Muscle layer of duodenum (tissue), 2 donors: Measurements from ENCODE around the gene SAMD13.

Source experiments
- H3K27ac ChIP-seq: one replicate; pipeline ENCODE4 v1.7.0; 2013; ENCODE audit warnings: mild to moderate bottlenecking, low read length
- H3K27me3 ChIP-seq: one replicate; pipeline ENCODE4 v1.7.0; 2013; ENCODE audit warnings: low read depth, mild to moderate bottlenecking, control low read depth, low read length
- H3K36me3 ChIP-seq, 2 donors: one replicate each; pipeline ENCODE4 v1.7.0; 2013; ENCODE audit warnings: low read length in 2 of 2, control low read depth in 1 of 2, mild to moderate bottlenecking in 1 of 2; ENCODE audit not compliant: insufficient read depth in 2 of 2, control insufficient read depth in 1 of 2
- H3K4me1 ChIP-seq, 2 donors: one replicate each; pipeline ENCODE4 v1.7.0; 2013; ENCODE audit warnings: low read length in 2 of 2, mild to moderate bottlenecking in 2 of 2, control low read depth in 1 of 2, moderate library complexity in 1 of 2; ENCODE audit not compliant: insufficient read depth in 2 of 2, control insufficient read depth in 1 of 2
- H3K4me3 ChIP-seq, 2 donors: one replicate each; pipeline ENCODE4 v1.7.0; 2013; ENCODE audit warnings: low read length in 2 of 2, low read depth in 1 of 2, mild to moderate bottlenecking in 1 of 2
- H3K9me3 ChIP-seq, 2 donors: one replicate each; pipeline ENCODE4 v1.7.0; 2013; ENCODE audit warnings: low read length in 2 of 2, control low read depth in 1 of 2, mild to moderate bottlenecking in 1 of 2; ENCODE audit not compliant: control insufficient read depth in 1 of 2
- donor health status: healthy.

SAMD13 gene

DNA sequence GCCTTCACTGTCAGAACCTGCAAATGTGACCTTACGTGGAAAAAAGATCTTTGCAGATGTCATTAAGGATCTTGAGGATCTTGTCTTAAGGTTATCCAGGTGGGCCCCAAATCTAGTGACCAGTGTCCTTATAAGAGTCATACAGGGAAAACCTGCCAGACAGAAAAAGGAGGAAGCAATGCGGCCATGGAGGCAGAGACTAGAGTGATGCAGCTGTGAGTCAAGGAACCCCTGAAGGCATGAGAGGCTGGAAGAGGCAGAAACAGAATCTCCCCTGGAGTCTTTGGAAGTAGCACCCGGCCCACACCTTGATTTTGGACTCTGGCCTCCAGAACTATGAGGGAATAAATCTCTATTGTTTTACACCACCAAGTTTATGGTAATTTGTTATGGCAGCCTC, 60.3 kb downstream of the SAMD13 start:
- Histone ChIP-seq H3K27ac (no peak overlapping the region), H3K36me3 (no peaks in the 10 kb centered on the region), H3K27me3 (no peaks in the 10 kb centered on the region), H3K9me3 (no peaks in the 10 kb centered on the region), H3K4me3 (no peak overlapping the region), H3K4me1 (no peaks in the 10 kb centered on the region)

DNA sequence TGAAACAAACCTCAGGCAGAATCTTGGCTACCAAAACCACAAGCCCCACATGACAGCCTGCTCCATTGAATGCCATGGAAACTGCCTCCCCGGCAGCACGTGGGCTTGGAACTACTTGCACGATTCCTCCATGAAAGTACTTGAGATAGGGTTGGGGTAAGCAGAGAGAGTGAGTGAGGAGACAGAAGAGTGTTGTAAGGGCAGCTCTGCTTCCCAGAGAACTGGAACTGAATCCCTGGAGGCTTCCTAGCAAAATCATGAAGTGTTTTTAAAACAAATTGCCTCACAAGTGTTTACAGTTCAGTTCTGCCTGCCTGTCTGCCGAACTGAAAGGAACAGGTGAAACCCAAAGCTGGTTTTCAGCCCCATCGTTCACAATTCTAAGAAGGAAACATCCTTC, 61.5 kb downstream of the SAMD13 start:
- H3K4me3 ChIP-seq, result no peak overlapping the region
- H3K4me1 ChIP-seq, result no peaks in the 10 kb centered on the region
- no peaks in the 10 kb centered on the region for H3K9me3 ChIP-seq
- H3K36me3 ChIP-seq, result no peaks in the 10 kb centered on the region
- no peaks in the 10 kb centered on the region for H3K27me3 ChIP-seq
- H3K27ac ChIP-seq, result no peak overlapping the region

DNA sequence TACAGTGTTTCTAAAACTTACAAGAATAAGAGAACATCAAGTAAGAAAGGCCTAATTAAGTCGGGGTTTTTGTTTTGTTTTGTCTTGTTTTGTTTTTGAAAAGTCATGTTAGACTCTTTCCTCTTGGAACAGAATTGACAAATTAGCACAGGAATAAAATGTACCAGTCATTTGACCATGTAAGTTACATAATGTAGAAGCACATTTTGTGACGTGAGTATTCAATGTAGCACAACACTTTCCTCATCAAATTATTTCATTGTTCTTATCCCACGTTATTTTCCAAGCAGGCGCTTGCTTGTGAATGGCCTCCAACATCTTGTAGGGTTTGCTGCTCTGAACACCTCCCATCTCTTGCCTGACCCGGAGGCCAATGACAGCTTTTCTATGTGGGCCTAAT, 62.1 kb downstream of the SAMD13 start:
- no peaks in the 10 kb centered on the region for H3K27me3 ChIP-seq
- H3K27ac ChIP-seq, result no peak overlapping the region
- no peaks in the 10 kb centered on the region for H3K36me3 ChIP-seq
- H3K4me3 ChIP-seq, result no peak overlapping the region
- no peaks in the 10 kb centered on the region for H3K9me3 ChIP-seq
- no peaks in the 10 kb centered on the region for H3K4me1 ChIP-seq

DNA sequence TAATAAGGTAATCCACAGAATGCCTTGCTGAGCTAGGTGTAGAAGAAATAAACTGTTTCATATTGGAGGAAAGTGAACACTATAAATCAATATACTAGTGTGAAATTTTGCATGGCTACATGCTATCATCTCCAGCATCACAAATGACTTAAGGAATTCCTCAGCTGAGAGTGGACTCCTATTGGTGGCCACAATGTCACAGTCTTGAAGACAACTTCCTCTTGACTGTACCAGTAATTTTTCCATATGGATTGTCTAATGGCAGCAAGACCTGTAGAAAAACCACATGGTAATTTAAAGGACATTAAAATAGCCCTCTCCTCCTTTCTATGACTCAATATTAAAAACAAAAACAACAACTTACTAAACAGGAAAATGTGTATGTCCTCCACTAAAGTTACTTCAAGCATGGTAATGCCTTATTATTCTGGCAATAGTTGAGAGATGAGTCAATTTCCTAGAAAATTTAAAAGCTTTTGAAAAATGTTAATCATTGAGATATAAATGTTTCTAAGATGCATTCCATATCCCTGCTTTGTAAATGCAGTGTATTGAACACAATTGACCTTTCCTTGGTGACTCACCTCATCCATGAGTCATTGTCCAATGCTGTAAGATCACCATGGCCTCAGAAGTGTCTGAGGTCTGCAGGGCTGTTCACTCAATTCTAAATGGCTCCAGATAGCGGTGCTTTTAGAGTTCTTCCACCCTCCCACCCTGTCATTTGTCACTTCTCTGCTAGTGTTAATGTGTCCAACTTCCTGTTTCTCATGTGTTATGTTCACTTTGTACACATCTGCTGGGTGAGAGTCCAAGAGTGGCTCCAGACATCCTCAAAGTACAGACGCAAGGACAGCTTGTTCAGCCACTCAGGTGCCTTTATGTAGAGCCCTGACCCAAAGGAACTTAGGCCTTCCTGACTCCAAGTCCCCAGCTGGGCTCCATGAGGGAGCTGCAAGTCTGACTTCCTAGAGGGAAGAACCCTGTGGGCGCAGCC, 64.0 kb downstream of the SAMD13 start:
- no peaks in the 10 kb centered on the region for H3K9me3 ChIP-seq
- H3K4me1 ChIP-seq, result no peaks in the 10 kb centered on the region
- no peaks in the 10 kb centered on the region for H3K27me3 ChIP-seq
- no peak overlapping the region for H3K4me3 ChIP-seq
- no peaks in the 10 kb centered on the region for H3K36me3 ChIP-seq
- no peak overlapping the region for H3K27ac ChIP-seq

DNA sequence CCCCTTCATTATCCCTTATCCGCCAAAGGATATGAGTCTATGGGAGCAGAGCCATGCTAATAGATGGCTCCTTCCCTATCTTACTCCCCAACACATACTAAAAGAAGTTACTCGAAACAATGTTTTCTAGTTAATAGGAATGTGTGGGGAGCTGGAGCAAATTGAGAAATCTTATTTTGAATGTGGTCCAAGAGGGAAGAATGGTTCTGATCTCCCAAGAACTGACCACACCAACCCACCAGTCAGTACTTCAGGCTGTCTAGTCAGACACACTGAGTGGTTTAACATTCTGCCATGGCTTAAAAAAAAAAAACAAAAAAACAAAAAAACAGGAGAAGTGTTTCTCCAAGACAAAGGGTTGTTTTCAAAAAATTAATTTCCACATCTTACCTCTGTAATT, 65.3 kb downstream of the SAMD13 start:
- no peak overlapping the region for H3K27ac ChIP-seq

DNA sequence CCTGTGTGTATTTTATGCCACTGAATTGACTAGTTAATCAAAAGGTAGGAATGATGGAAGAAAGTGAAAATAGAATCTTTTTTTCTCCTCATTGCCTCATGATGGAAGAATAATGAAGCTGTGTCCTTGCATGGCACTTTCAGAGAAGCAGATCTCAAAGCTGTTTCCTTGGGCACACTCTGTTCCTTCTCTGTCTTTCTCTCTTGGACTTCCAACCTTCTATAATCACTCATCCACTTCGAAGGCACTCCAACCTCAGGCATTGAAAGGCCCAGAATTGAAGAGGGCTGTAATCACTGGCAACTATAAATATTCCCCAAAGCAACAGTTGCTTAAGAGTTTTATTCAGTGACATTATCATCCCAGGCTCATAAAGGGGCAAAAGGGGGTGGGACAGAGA, 65.7 kb downstream of the SAMD13 start:
- no peaks in the 10 kb centered on the region for H3K9me3 ChIP-seq
- no peak overlapping the region for H3K4me3 ChIP-seq

More for the DNA sequence above, 65.3 kb downstream of the SAMD13 start:
- Histone ChIP-seq H3K4me3 (no peak overlapping the region), H3K4me1 (no peaks in the 10 kb centered on the region), H3K36me3 (no peaks in the 10 kb centered on the region), H3K27me3 (no peaks in the 10 kb centered on the region), H3K9me3 (no peaks in the 10 kb centered on the region)

DNA sequence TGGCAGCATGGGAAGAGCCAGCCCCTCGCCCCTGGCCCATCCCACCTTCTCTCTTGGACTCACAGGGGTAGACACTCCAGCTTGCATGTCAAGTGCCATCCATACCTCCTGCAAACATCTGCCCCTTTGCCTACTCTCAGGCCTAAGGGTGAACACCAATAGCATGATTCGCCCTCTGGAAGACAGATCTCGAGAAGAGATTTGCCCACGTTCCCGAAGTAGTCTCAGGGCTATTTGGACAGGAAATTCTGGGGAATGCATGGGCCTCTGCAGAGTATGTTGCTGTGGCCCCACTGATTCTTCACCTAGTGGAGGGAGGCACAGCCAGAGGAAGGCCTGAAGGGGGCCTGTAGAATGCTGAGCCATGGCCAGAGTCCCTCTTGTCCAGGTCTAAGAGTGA, 66.9 kb downstream of the SAMD13 start:
- Histone ChIP-seq H3K4me1 (no peaks in the 10 kb centered on the region), H3K27me3 (no peaks in the 10 kb centered on the region), H3K4me3 (no peak overlapping the region), H3K36me3 (no peaks in the 10 kb centered on the region), H3K27ac (no peak overlapping the region), H3K9me3 (no peaks in the 10 kb centered on the region)

More for the DNA sequence above, 65.7 kb downstream of the SAMD13 start:
- no peaks in the 10 kb centered on the region for H3K4me1 ChIP-seq
- no peak overlapping the region for H3K27ac ChIP-seq
- no peaks in the 10 kb centered on the region for H3K36me3 ChIP-seq
- H3K27me3 ChIP-seq, result no peaks in the 10 kb centered on the region

DNA sequence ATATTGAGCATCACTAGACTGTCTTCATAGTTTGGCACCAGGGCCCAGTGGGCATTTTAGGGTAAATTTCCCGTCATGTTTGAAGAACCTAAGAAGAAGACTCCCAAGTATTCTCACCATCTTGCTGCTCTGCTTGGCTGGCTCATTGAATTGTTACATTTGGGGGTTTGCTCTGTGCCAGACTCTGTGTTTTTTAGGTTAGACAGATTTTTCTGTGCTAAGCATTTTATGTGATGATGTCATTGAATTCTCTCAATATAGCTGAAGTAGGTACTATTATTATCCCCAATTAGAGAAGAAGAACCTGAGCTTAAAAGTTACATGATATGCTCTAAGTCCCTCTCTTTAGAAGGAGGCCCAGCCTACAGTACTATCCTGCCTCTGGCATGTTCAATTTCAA, 68.8 kb downstream of the SAMD13 start:
- Histone ChIP-seq H3K27ac (no peak overlapping the region), H3K36me3 (no peaks in the 10 kb centered on the region), H3K27me3 (no peaks in the 10 kb centered on the region), H3K4me3 (no peak overlapping the region), H3K9me3 (no peaks in the 10 kb centered on the region), H3K4me1 (no peaks in the 10 kb centered on the region)

DNA sequence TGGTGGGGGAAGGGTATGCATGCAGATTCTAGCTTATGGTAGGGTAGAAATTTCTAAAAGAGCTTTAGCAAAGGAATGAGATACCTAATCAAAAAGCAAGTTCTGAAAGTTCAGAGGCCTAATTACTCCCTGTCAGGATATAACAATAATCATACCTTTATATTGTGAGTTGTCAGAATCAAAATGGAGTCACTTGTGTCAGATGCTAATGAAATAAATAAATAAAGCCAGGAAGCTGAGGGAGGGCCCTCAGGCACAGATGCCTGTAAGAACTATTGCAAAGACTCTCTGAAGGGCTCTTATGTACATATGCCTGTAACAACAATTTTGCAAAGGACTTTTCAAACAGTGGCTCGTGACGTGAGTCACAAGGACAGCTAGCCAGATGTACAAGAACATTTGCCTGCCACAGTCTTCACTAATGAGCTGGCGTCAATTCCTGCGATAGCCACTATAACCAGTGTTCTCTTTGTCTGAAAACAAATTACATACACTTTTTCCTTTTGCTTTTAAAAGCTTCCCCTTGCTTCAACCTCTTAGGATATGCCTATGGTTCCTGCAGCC, 69.4 kb downstream of the SAMD13 start:
- H3K4me3 ChIP-seq, result no peak overlapping the region
- H3K4me1 ChIP-seq, result no peaks in the 10 kb centered on the region
- no peaks in the 10 kb centered on the region for H3K27me3 ChIP-seq
- H3K9me3 ChIP-seq, result no peaks in the 10 kb centered on the region
- no peaks in the 10 kb centered on the region for H3K36me3 ChIP-seq
- H3K27ac ChIP-seq, result no peak overlapping the region

DNA sequence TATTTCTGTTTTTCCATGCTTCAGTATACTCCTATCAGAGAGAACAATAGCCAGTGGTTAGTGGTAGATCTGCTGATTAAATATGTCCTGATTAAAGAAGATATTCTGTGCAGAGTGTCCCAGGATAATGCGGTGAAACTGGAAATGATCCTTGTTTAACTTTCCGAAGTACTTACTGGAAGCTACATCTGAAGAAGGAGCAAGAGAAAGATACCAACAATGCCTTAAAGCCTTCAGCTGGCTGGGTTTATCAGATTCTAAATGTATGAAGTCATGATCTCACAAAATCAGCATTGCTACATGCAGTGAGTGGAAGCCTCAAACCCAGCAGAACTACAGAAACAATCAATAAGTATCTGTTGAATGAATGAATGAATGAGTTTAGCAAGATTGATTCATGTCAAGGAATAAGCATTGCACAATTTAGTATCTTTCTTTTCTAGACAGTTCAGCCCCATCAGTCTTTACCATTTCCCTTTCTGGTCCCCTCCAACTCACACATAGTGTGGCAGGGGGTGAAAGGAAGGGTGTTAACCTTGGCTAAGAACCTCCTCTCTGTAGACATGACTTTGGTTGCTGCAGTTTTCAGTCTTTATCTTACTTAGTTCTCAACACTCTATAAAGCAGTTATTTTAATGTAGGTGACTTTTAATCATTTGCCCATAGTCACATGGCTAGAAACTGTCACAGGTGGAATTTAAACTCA, 72.1 kb downstream of the SAMD13 start:
- H3K4me3 ChIP-seq, result no peak overlapping the region
- no peak overlapping the region for H3K27ac ChIP-seq
- no peaks in the 10 kb centered on the region for H3K36me3 ChIP-seq
- no peaks in the 10 kb centered on the region for H3K9me3 ChIP-seq
- H3K27me3 ChIP-seq, result no peaks in the 10 kb centered on the region
- no peaks in the 10 kb centered on the region for H3K4me1 ChIP-seq

DNA sequence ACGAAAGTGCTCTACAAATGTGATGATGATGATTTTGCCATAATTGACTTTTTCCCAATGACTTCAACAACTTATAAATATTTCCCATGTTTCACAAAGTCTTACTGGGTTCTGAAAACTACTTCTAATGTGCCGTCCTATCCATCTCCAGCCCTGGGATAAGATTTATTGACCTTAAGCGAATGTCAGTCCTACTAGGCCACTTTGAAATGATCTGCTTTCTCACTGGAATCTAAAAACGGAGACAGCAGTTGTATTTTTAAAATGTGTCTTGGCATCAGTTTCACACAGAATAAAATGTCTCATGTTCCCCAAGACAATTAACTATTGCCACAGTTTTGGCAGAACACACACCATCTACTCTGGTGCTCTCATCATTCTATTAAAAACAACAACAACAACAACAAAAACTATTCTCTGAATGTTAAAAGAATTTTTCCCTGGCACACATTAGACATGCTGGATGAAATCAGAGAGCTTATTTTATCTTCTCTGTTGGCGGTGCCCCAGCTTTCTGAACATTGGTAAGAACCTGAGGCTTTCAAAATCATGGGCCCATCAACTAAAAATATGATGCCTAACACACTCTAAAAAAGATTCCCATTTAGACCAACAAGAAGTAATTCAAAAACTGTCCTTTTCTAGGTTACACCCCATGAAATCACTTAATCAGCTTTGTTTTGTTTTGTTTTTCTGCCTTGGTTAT, 73.6 kb downstream of the SAMD13 start:
- no peaks in the 10 kb centered on the region for H3K36me3 ChIP-seq
- no peak overlapping the region for H3K4me3 ChIP-seq
- no peaks in the 10 kb centered on the region for H3K9me3 ChIP-seq
- H3K4me1 ChIP-seq, result no peaks in the 10 kb centered on the region
- no peak overlapping the region for H3K27ac ChIP-seq
- no peaks in the 10 kb centered on the region for H3K27me3 ChIP-seq
